IMR-90 (cell line): ENCODE results near the gene HIVEP1. TPM values are rescaled to one million over a fixed set of nuclear protein-coding genes. Genes with fewer than 3 reads are reported as not detected.

ENCODE experiments used
- ATAC-seq: fragments of 200-7000 bp; cut with Tn5 transposase; 2 replicates; pipeline ENCODE4 v1.9.1; 2020; ENCODE audit warnings: low read depth, mild to moderate bottlenecking, moderate library complexity
- BruUV-seq: library from RNA; stranded (reverse); fragments of 400-500 nt; replicated peaks from 2 replicates; lab custom pipeline; 2021; lab: Mats Ljungman, UMichigan
- CTCF ChIA-PET: fragments of 300-600 bp; formaldehyde crosslinking; extraction: SDS; loops from one replicate; lab custom pipeline; 2021; ENCODE audit warnings: antibody characterized with exemption; lab: Yijun Ruan, JAX
- POLR2A ChIA-PET: fragments of 300-600 bp; sonication (Branson Sonifier 250); formaldehyde crosslinking; loops from one replicate; lab custom pipeline; 2022; ENCODE audit warnings: antibody characterized with exemption; ENCODE audit not compliant: unreplicated experiment; lab: Charles Lee
- DNase-seq: peaks from one replicate; pipeline ENCODE4 v3.0.0; 2013
- H2AFZ ChIP-seq: replicated peaks from 2 replicates; pipeline ENCODE3; 2013; ENCODE audit warnings: low read length, mild to moderate bottlenecking; ENCODE audit not compliant: poor library complexity
- H2AK5ac ChIP-seq: 2 replicates; pipeline ENCODE4 v1.6.1; 2013; ENCODE audit warnings: low read depth, low read length, inconsistent platforms
- H2AK9ac ChIP-seq: replicated peaks from 2 replicates; pipeline ENCODE3; 2013; ENCODE audit warnings: mild to moderate bottlenecking, low read depth, low read length, moderate library complexity; ENCODE audit not compliant: poor library complexity
- H2BK120ac ChIP-seq: 2 replicates; pipeline ENCODE4 v1.6.1; 2013; ENCODE audit warnings: low read depth, low read length, inconsistent platforms
- H2BK15ac ChIP-seq: 3 replicates; pipeline ENCODE4 v1.6.1; 2013; ENCODE audit warnings: low read depth, low read length, inconsistent platforms
- H2BK20ac ChIP-seq: 2 replicates; pipeline ENCODE4 v1.6.1; 2013; ENCODE audit warnings: low read depth, mild to moderate bottlenecking, inconsistent platforms, low read length, moderate library complexity
- H2BK5ac ChIP-seq: 2 replicates; pipeline ENCODE4 v1.6.1; 2013; ENCODE audit warnings: mild to moderate bottlenecking, low read depth, low read length, inconsistent platforms; ENCODE audit not compliant: poor library complexity, severe bottlenecking
- H3K14ac ChIP-seq: replicated peaks from 2 replicates; pipeline ENCODE4 v1.6.1; 2013; ENCODE audit warnings: low read depth, low read length, inconsistent platforms
- H3K18ac ChIP-seq: 2 replicates; pipeline ENCODE4 v1.6.1; 2013; ENCODE audit warnings: low read depth, low read length, control low read depth
- H3K23ac ChIP-seq: 2 replicates; pipeline ENCODE4 v1.6.1; 2013; ENCODE audit warnings: low read depth, low read length, inconsistent platforms
- H3K27ac ChIP-seq: 2 replicates; pipeline ENCODE4 v1.5.1; 2013; ENCODE audit warnings: mild to moderate bottlenecking, control low read depth, low read length; ENCODE audit not compliant: insufficient read depth
- H3K27me3 ChIP-seq: 2 replicates; pipeline ENCODE4 v1.6.1; 2013; ENCODE audit warnings: low read length; ENCODE audit not compliant: control insufficient read depth, insufficient read depth
- H3K36me3 ChIP-seq: 2 replicates; pipeline ENCODE4 v1.6.1; 2013; ENCODE audit warnings: low read length, mixed read lengths; ENCODE audit not compliant: control insufficient read depth, insufficient read depth
- H3K4ac ChIP-seq: 2 replicates; pipeline ENCODE4 v1.6.1; 2013; ENCODE audit warnings: low read depth, low read length, inconsistent platforms
- H3K4me1 ChIP-seq: 2 replicates; pipeline ENCODE4 v1.6.1; 2013; ENCODE audit warnings: low read length, mixed read lengths; ENCODE audit not compliant: control insufficient read depth, insufficient read depth
- H3K4me2 ChIP-seq: 2 replicates; pipeline ENCODE4 v1.6.1; 2013; ENCODE audit warnings: low read depth, mild to moderate bottlenecking, control low read depth, low read length, moderate library complexity
- H3K4me3 ChIP-seq: 2 replicates; pipeline ENCODE4 v1.5.1; 2013; ENCODE audit warnings: low read depth, mild to moderate bottlenecking, control low read depth, low read length, moderate library complexity; ENCODE audit not compliant: insufficient read depth
- H3K56ac ChIP-seq: 2 replicates; pipeline ENCODE4 v1.6.1; 2013; ENCODE audit warnings: low read length, inconsistent platforms; ENCODE audit not compliant: insufficient read depth; ENCODE audit errors: extremely low read depth
- H3K79me1 ChIP-seq, 2 experiments: 2 replicates each; pipeline ENCODE4 v1.6.1; 2013; ENCODE audit warnings: low read length in 2 of 2, inconsistent platforms in 1 of 2, low read depth in 1 of 2
- H3K9ac ChIP-seq: 2 replicates; pipeline ENCODE4 v1.6.1; 2013; ENCODE audit warnings: low read depth, low read length, control low read depth
- H3K9me1 ChIP-seq: 2 replicates; pipeline ENCODE4 v1.6.1; 2013; ENCODE audit warnings: low read length, inconsistent platforms; ENCODE audit not compliant: insufficient read depth
- H3K9me3 ChIP-seq: 2 replicates; pipeline ENCODE4 v1.6.1; 2013; ENCODE audit warnings: low read length; ENCODE audit not compliant: control insufficient read depth, insufficient read depth
- H4K20me1 ChIP-seq: 2 replicates; pipeline ENCODE4 v1.6.1; 2013; ENCODE audit warnings: low read length, inconsistent platforms; ENCODE audit not compliant: insufficient read depth
- H4K5ac ChIP-seq: 2 replicates; pipeline ENCODE4 v1.6.1; 2013; ENCODE audit warnings: mild to moderate bottlenecking, low read depth, low read length, control low read depth
- H4K8ac ChIP-seq, 2 experiments: 2 replicates each; pipeline ENCODE4 v1.6.1; 2013; ENCODE audit warnings: low read depth in 2 of 2, low read length in 2 of 2, control low read depth in 1 of 2, inconsistent platforms in 1 of 2
- H4K91ac ChIP-seq: 2 replicates; pipeline ENCODE4 v1.6.1; 2013; ENCODE audit warnings: low read depth, low read length, inconsistent platforms; ENCODE audit not compliant: insufficient read depth
- BHLHE40 ChIP-seq: fragments of 150-350 bp; IDR thresholded peaks from 2 replicates; pipeline ENCODE4 v1.6.1; 2016; ENCODE audit warnings: mild to moderate bottlenecking, low read depth, low read length
- CHD1 ChIP-seq: IDR thresholded peaks from 2 replicates; pipeline ENCODE4 v1.6.1; 2012; ENCODE audit warnings: low read depth, low read length, improper control_type of control experiment
- CTCF ChIP-seq: conservative IDR thresholded peaks from 2 replicates; pipeline ENCODE4 v1.5.1; 2012; ENCODE audit warnings: mild to moderate bottlenecking, low read depth, low read length, improper control_type of control experiment
- MAFK ChIP-seq: IDR thresholded peaks from 2 replicates; pipeline ENCODE4 v1.6.1; 2012; ENCODE audit warnings: low read depth, low read length, improper control_type of control experiment
- MXI1 ChIP-seq: IDR thresholded peaks from 2 replicates; pipeline ENCODE4 v1.6.1; 2012; ENCODE audit warnings: low read depth, mild to moderate bottlenecking, low read length, moderate library complexity, borderline replicate concordance
- RAD21 ChIP-seq: IDR thresholded peaks from 2 replicates; pipeline ENCODE4 v1.6.1; 2012; ENCODE audit warnings: low read length, improper control_type of control experiment
- RCOR1 ChIP-seq: IDR thresholded peaks from 2 replicates; pipeline ENCODE4 v1.6.1; 2012; ENCODE audit warnings: mild to moderate bottlenecking, low read length, improper control_type of control experiment; ENCODE audit not compliant: insufficient replicate concordance
- USF2 ChIP-seq: fragments of 150-350 bp; IDR thresholded peaks from 2 replicates; pipeline ENCODE4 v1.6.1; 2017; ENCODE audit warnings: mild to moderate bottlenecking, antibody characterized with exemption, low read length, low read depth
- WGBS, 2 experiments: methylation state at CpG; one replicate each; pipeline versions ENCODE4 v1.1.5 to v1.1.7; 2013; ENCODE audit warnings: missing lambda C conversion rate in 2 of 2; ENCODE audit not compliant: insufficient read length in 1 of 2; ENCODE audit errors: extremely low coverage in 2 of 2; 5-methylcytosine and 5-hydroxymethylcytosine counted together
- dilution Hi-C: fragments of 300-500 bp; cut with HindIII; formaldehyde crosslinking; loops from one replicate; pipeline ENCODE4 v1.14.3; 2018; ENCODE audit warnings: low sequenced_read_pairs; ENCODE audit not compliant: unreplicated experiment
- in situ Hi-C: fragments of 300-500 bp; cut with MboI; formaldehyde crosslinking; loops from 3 replicates; pipeline ENCODE4 v1.14.3; 2019; ENCODE audit warnings: low sequenced_read_pairs, inconsistent platforms, mixed read lengths
- intact Hi-C: fragments of 100-400 bp; cut with micrococcal nuclease; formaldehyde crosslinking; loops from 2 replicates; pipeline ENCODE4 v1.10.0; 2022
- polyA plus RNA-seq, 3 experiments: library from polyadenylated mRNA; depleted of rRNA; stranded (reverse); fragments of >200 nt; gene quantifications; 2 replicates each; pipeline ENCODE4 v1.2.3, GENCODE V29; 2012; ENCODE audit warnings: low replicate concordance in 1 of 3
- total RNA-seq: library from RNA; depleted of rRNA; stranded (reverse); fragments of >200 nt; gene quantifications from 2 replicates; pipeline ENCODE4 v1.2.3, GENCODE V29; 2012

HIVEP1 gene
- total and polyA plus RNA-seq, 2 of the 4 experiments (the other 2 are of a cell fraction): 13.0 to 17.2 TPM

GRCh38 chr6:12110523-12111362, 98.6 kb downstream of the HIVEP1 start:
- no peak overlapping the region for H2BK20ac ChIP-seq
- no peak overlapping the region for H4K8ac ChIP-seq
- no peak for ATAC-seq
- H4K20me1 ChIP-seq: no peaks in the 10 kb centered on the region
- dilution Hi-C loops: no loop called here
- DNase-seq: no peak
- no peak overlapping the region for H4K5ac ChIP-seq
- no peaks in the 10 kb centered on the region for H3K27me3 ChIP-seq
- H3K4ac ChIP-seq: no peak overlapping the region
- peaks cover 8% of the 10 kb centered on the region for H3K9me1 ChIP-seq
- peaks cover 10 to 28% of the 10 kb centered on the region in 2 experiments; a peak in 3 of 4 replicates for H3K79me1 ChIP-seq
- TF ChIP-seq BHLHE40 (no peak), CTCF (no peak), USF2 (no peak), RAD21 (no peak), MAFK (no peak), CHD1 (no peak), RCOR1 (no peak), MXI1 (no peak)
- no peak overlapping the region for H3K4me3 ChIP-seq
- no peak overlapping the region for H2AFZ ChIP-seq
- no peak overlapping the region for H2AK9ac ChIP-seq
- BruUV-seq: no TSS peak
- H2BK15ac ChIP-seq: no peak overlapping the region
- no peak overlapping the region for H3K27ac ChIP-seq
- H3K4me2 ChIP-seq: no peak overlapping the region
- H2BK120ac ChIP-seq: no peak overlapping the region
- H3K56ac ChIP-seq: no peak overlapping the region
- WGBS, 2 experiments: 100% methylated on average over 1 of the region's 5 CpGs; no CpG with 5 or more reads in 1 of the 2 experiments
- H2BK5ac ChIP-seq: no peak overlapping the region
- no peak overlapping the region for H3K18ac ChIP-seq
- no peaks in the 10 kb centered on the region for H3K9me3 ChIP-seq
- no peak overlapping the region for H3K14ac ChIP-seq
- ChIA-PET POLR2A (no interaction called here), CTCF (no interaction called here)
- H2AK5ac ChIP-seq: no peak overlapping the region
- peaks cover 3% of the 10 kb centered on the region for H3K36me3 ChIP-seq
- no peak overlapping the region for H3K9ac ChIP-seq
- intact Hi-C loops: no loop called here
- H3K23ac ChIP-seq: no peak overlapping the region
- H3K4me1 ChIP-seq: peaks cover 4% of the 10 kb centered on the region
- no peak overlapping the region for H4K91ac ChIP-seq
- in situ Hi-C loops: no loop called here
